ENCODE results near the gene GUCA2A. TPM values are rescaled to one million over a fixed set of nuclear protein-coding genes. Genes with fewer than 3 reads are reported as not detected.
A peak's percentile ranks its signal among the peaks of the same experiment; 100 is the strongest.

GUCA2A gene
- total and polyA plus RNA-seq, 2 donors (not counting 1 experiment from before 2014, with no cell fraction given) = not detected

DNA sequence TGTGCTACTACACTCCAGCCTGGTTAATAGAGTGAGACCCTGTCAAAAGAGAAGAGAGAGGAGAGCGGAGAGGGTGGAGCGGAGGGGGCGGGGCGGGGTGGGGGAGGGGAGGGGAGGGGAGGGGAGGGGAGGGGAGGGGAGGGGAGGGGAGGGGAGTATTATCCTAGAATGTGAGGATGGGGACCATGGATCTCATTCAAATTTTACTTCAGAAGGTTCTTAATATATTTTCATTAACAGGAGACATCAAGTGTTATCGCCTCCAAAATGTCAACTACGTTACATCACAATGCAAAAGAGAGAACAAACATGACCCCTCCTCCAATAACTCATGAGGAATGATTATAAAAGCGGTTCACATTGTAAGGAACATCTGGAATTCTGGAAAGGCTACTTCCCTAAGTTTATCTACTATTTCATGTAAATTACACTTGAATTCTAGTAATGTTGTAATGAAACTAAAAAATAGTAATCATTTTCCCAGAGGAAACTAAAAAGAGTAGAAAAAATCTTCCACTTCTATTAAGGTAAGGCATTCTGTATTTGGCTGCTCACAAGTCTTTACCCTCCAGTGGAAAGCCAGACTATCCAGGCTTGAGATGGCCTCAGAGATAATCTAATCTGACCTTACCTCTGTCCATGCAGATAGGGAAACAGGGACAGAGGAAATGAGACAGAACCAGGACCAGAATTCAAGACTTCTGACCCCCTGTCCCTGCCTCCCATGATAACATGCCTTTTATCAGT is 18.8 kb upstream of the GUCA2A start:
- Histone ChIP-seq H3K4me1 (ENCODE audit: control insufficient read depth, extremely low read depth, insufficient read depth, low read length) (peaks cover 2% of the 10 kb centered on the region), H4K20me1 (ENCODE audit: control insufficient read depth, extremely low read depth, insufficient read depth, low read length) (no peaks in the 10 kb centered on the region), H3K4me3 (replicated peaks in 1 of 4; ENCODE audit: control extremely low read depth in 1 of 4, insufficient read depth in 1 of 4, low read depth in 3 of 4, low read length in 4 of 4) (no peak overlapping the region), H3K9me3 (ENCODE audit: control insufficient read depth, insufficient read depth, low read depth, low read length) (no peaks in the 10 kb centered on the region), H3K27ac (ENCODE audit: insufficient read depth, low read length) (no peak overlapping the region), H3K27me3 (ENCODE audit: control insufficient read depth, insufficient read depth, low read length) (no peaks in the 10 kb centered on the region), H3K9ac (ENCODE audit: insufficient read depth, low read length) (no peak overlapping the region), H3K36me3 (ENCODE audit: control insufficient read depth, insufficient read depth, low read length) (no peaks in the 10 kb centered on the region), H3K4me2 (ENCODE audit: extremely low read depth, insufficient read depth, low read length) (no peak overlapping the region), H2AFZ (ENCODE audit: low read length) (no peak overlapping the region), H3K79me2 (ENCODE audit: control insufficient read depth, insufficient read depth, low read length) (no peaks in the 10 kb centered on the region)
- no peak for DNase-seq (ENCODE audit: low read depth in 2 of 2)
- TF ChIP-seq, protein P1, sequence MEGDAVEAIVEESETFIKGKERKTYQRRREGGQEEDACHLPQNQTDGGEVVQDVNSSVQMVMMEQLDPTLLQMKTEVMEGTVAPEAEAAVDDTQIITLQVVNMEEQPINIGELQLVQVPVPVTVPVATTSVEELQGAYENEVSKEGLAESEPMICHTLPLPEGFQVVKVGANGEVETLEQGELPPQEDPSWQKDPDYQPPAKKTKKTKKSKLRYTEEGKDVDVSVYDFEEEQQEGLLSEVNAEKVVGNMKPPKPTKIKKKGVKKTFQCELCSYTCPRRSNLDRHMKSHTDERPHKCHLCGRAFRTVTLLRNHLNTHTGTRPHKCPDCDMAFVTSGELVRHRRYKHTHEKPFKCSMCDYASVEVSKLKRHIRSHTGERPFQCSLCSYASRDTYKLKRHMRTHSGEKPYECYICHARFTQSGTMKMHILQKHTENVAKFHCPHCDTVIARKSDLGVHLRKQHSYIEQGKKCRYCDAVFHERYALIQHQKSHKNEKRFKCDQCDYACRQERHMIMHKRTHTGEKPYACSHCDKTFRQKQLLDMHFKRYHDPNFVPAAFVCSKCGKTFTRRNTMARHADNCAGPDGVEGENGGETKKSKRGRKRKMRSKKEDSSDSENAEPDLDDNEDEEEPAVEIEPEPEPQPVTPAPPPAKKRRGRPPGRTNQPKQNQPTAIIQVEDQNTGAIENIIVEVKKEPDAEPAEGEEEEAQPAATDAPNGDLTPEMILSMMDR (conservative IDR thresholded peaks at IDR 0.05 in 1 of 2, IDR thresholded peaks at IDR 0.05 in 1 of 2; ENCODE audit: low read depth in 1 of 2, low read length in 2 of 2) = no peak

DNA sequence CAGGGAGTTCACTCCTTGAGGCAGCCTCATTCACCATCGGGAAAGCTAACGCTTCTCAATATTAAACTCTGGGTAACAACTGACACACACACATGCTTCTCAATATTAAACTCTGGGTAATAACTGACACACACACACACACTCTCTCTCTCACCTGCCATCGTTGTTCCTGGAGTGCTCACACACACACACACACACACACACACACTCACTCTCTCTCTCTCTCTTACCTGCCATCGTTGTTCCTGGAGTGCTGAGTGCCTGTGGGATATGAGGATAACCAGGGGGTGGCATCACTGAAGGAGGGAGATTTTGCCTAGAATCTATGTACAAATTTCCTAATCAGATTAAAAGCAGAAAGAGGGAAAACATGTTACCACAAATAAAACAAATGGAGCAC is 17.1 kb upstream of the GUCA2A start:
- Histone ChIP-seq H3K27ac (ENCODE audit: insufficient read depth, low read length) (no peak overlapping the region), H3K9me3 (ENCODE audit: control insufficient read depth, insufficient read depth, low read depth, low read length) (no peaks in the 10 kb centered on the region), H4K20me1 (ENCODE audit: control insufficient read depth, extremely low read depth, insufficient read depth, low read length) (peaks cover 2% of the 10 kb centered on the region), H3K27me3 (ENCODE audit: control insufficient read depth, insufficient read depth, low read length) (no peaks in the 10 kb centered on the region), H3K79me2 (ENCODE audit: control insufficient read depth, insufficient read depth, low read length) (no peaks in the 10 kb centered on the region), H3K4me2 (ENCODE audit: extremely low read depth, insufficient read depth, low read length) (no peak overlapping the region), H3K36me3 (ENCODE audit: control insufficient read depth, insufficient read depth, low read length) (no peaks in the 10 kb centered on the region), H3K4me3 (replicated peaks in 1 of 4; ENCODE audit: control extremely low read depth in 1 of 4, insufficient read depth in 1 of 4, low read depth in 3 of 4, low read length in 4 of 4) (no peak overlapping the region), H3K4me1 (ENCODE audit: control insufficient read depth, extremely low read depth, insufficient read depth, low read length) (peaks cover 5% of the 10 kb centered on the region), H2AFZ (ENCODE audit: low read length) (no peak overlapping the region), H3K9ac (ENCODE audit: insufficient read depth, low read length) (no peak overlapping the region)
- TF ChIP-seq EZH2 (IDR thresholded peaks at IDR 0.05; ENCODE audit: low read length, missing control alignments) = no peak
- no peak for DNase-seq (ENCODE audit: low read depth in 2 of 2)

DNA sequence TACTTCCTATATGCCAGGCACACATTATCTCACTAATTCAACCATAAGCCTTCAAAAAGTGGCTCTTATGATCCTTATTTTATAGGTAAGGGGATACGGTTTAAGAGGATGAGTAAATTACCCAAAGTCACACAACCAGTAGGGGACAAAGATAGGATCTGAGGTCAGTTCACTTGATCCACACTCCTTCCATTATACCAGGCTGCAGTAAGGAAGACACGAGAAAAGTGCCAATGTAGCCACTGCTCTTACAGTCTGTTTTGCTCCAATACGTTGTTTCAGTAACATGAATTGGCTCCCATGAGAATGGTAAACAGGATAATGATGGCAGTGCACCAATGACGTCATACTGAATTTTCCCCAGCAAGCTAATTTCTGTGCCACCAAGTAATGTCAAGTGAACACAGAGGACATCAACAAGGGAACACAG is 15.4 kb upstream of the GUCA2A start:
- H3K4me2 ChIP-seq (ENCODE audit: extremely low read depth, insufficient read depth, low read length) = no peak overlapping the region
- no peaks in the 10 kb centered on the region for H3K27me3 ChIP-seq (ENCODE audit: control insufficient read depth, insufficient read depth, low read length)
- peaks cover 5% of the 10 kb centered on the region for H3K4me1 ChIP-seq (ENCODE audit: control insufficient read depth, extremely low read depth, insufficient read depth, low read length)
- peaks cover 2% of the 10 kb centered on the region for H4K20me1 ChIP-seq (ENCODE audit: control insufficient read depth, extremely low read depth, insufficient read depth, low read length)
- H3K9ac ChIP-seq (ENCODE audit: insufficient read depth, low read length) = no peak overlapping the region
- no peaks in the 10 kb centered on the region for H3K79me2 ChIP-seq (ENCODE audit: control insufficient read depth, insufficient read depth, low read length)
- no peaks in the 10 kb centered on the region for H3K9me3 ChIP-seq (ENCODE audit: control insufficient read depth, insufficient read depth, low read depth, low read length)
- H3K4me3 ChIP-seq (replicated peaks in 1 of 4; ENCODE audit: control extremely low read depth in 1 of 4, insufficient read depth in 1 of 4, low read depth in 3 of 4, low read length in 4 of 4) = no peak overlapping the region
- peak in 1 of 2 donors; percentile 30 for DNase-seq (ENCODE audit: low read depth in 2 of 2)
- no peak overlapping the region for H2AFZ ChIP-seq (ENCODE audit: low read length)
- H3K36me3 ChIP-seq (ENCODE audit: control insufficient read depth, insufficient read depth, low read length) = no peaks in the 10 kb centered on the region
- H3K27ac ChIP-seq (ENCODE audit: insufficient read depth, low read length) = no peak overlapping the region
- no peak for TF ChIP-seq EZH2 (IDR thresholded peaks at IDR 0.05; ENCODE audit: low read length, missing control alignments)
- TF ChIP-seq, protein P1 (conservative IDR thresholded peaks at IDR 0.05 in 1 of 2, IDR thresholded peaks at IDR 0.05 in 1 of 2; ENCODE audit: low read depth in 1 of 2, low read length in 2 of 2) = no peak

Data from fibroblast of lung (primary cell).